IMR-90 (cell line): ENCODE results near the gene CTNNA1. TPM values are rescaled to one million over a fixed set of nuclear protein-coding genes. Genes with fewer than 3 reads are reported as not detected.

Experiments
- ATAC-seq: fragments of 200-7000 bp; cut with Tn5 transposase; 2 replicates; pipeline ENCODE4 v1.9.1; 2020; ENCODE audit warnings: low read depth, mild to moderate bottlenecking, moderate library complexity
- BruUV-seq: library from RNA; stranded (reverse); fragments of 400-500 nt; replicated peaks from 2 replicates; lab custom pipeline; 2021; lab: Mats Ljungman, UMichigan
- CTCF ChIA-PET: fragments of 300-600 bp; formaldehyde crosslinking; extraction: SDS; loops from one replicate; lab custom pipeline; 2021; ENCODE audit warnings: antibody characterized with exemption; lab: Yijun Ruan, JAX
- POLR2A ChIA-PET: fragments of 300-600 bp; sonication (Branson Sonifier 250); formaldehyde crosslinking; loops from one replicate; lab custom pipeline; 2022; ENCODE audit warnings: antibody characterized with exemption; ENCODE audit not compliant: unreplicated experiment; lab: Charles Lee
- DNase-seq: peaks from one replicate; pipeline ENCODE4 v3.0.0; 2013
- H2AFZ ChIP-seq: replicated peaks from 2 replicates; pipeline ENCODE3; 2013; ENCODE audit warnings: low read length, mild to moderate bottlenecking; ENCODE audit not compliant: poor library complexity
- H2AK5ac ChIP-seq: 2 replicates; pipeline ENCODE4 v1.6.1; 2013; ENCODE audit warnings: low read depth, low read length, inconsistent platforms
- H2AK9ac ChIP-seq: replicated peaks from 2 replicates; pipeline ENCODE3; 2013; ENCODE audit warnings: mild to moderate bottlenecking, low read depth, low read length, moderate library complexity; ENCODE audit not compliant: poor library complexity
- H2BK120ac ChIP-seq: 2 replicates; pipeline ENCODE4 v1.6.1; 2013; ENCODE audit warnings: low read depth, low read length, inconsistent platforms
- H2BK15ac ChIP-seq: 3 replicates; pipeline ENCODE4 v1.6.1; 2013; ENCODE audit warnings: low read depth, low read length, inconsistent platforms
- H2BK20ac ChIP-seq: 2 replicates; pipeline ENCODE4 v1.6.1; 2013; ENCODE audit warnings: low read depth, mild to moderate bottlenecking, inconsistent platforms, low read length, moderate library complexity
- H2BK5ac ChIP-seq: 2 replicates; pipeline ENCODE4 v1.6.1; 2013; ENCODE audit warnings: mild to moderate bottlenecking, low read depth, low read length, inconsistent platforms; ENCODE audit not compliant: poor library complexity, severe bottlenecking
- H3K14ac ChIP-seq: replicated peaks from 2 replicates; pipeline ENCODE4 v1.6.1; 2013; ENCODE audit warnings: low read depth, low read length, inconsistent platforms
- H3K18ac ChIP-seq: 2 replicates; pipeline ENCODE4 v1.6.1; 2013; ENCODE audit warnings: low read depth, low read length, control low read depth
- H3K23ac ChIP-seq: 2 replicates; pipeline ENCODE4 v1.6.1; 2013; ENCODE audit warnings: low read depth, low read length, inconsistent platforms
- H3K27ac ChIP-seq: 2 replicates; pipeline ENCODE4 v1.5.1; 2013; ENCODE audit warnings: mild to moderate bottlenecking, control low read depth, low read length; ENCODE audit not compliant: insufficient read depth
- H3K27me3 ChIP-seq: 2 replicates; pipeline ENCODE4 v1.6.1; 2013; ENCODE audit warnings: low read length; ENCODE audit not compliant: control insufficient read depth, insufficient read depth
- H3K36me3 ChIP-seq: 2 replicates; pipeline ENCODE4 v1.6.1; 2013; ENCODE audit warnings: low read length, mixed read lengths; ENCODE audit not compliant: control insufficient read depth, insufficient read depth
- H3K4ac ChIP-seq: 2 replicates; pipeline ENCODE4 v1.6.1; 2013; ENCODE audit warnings: low read depth, low read length, inconsistent platforms
- H3K4me1 ChIP-seq: 2 replicates; pipeline ENCODE4 v1.6.1; 2013; ENCODE audit warnings: low read length, mixed read lengths; ENCODE audit not compliant: control insufficient read depth, insufficient read depth
- H3K4me2 ChIP-seq: 2 replicates; pipeline ENCODE4 v1.6.1; 2013; ENCODE audit warnings: low read depth, mild to moderate bottlenecking, control low read depth, low read length, moderate library complexity
- H3K4me3 ChIP-seq: 2 replicates; pipeline ENCODE4 v1.5.1; 2013; ENCODE audit warnings: low read depth, mild to moderate bottlenecking, control low read depth, low read length, moderate library complexity; ENCODE audit not compliant: insufficient read depth
- H3K56ac ChIP-seq: 2 replicates; pipeline ENCODE4 v1.6.1; 2013; ENCODE audit warnings: low read length, inconsistent platforms; ENCODE audit not compliant: insufficient read depth; ENCODE audit errors: extremely low read depth
- H3K79me1 ChIP-seq, 2 experiments: 2 replicates each; pipeline ENCODE4 v1.6.1; 2013; ENCODE audit warnings: low read length in 2 of 2, inconsistent platforms in 1 of 2, low read depth in 1 of 2
- H3K9ac ChIP-seq: 2 replicates; pipeline ENCODE4 v1.6.1; 2013; ENCODE audit warnings: low read depth, low read length, control low read depth
- H3K9me1 ChIP-seq: 2 replicates; pipeline ENCODE4 v1.6.1; 2013; ENCODE audit warnings: low read length, inconsistent platforms; ENCODE audit not compliant: insufficient read depth
- H3K9me3 ChIP-seq: 2 replicates; pipeline ENCODE4 v1.6.1; 2013; ENCODE audit warnings: low read length; ENCODE audit not compliant: control insufficient read depth, insufficient read depth
- H4K20me1 ChIP-seq: 2 replicates; pipeline ENCODE4 v1.6.1; 2013; ENCODE audit warnings: low read length, inconsistent platforms; ENCODE audit not compliant: insufficient read depth
- H4K5ac ChIP-seq: 2 replicates; pipeline ENCODE4 v1.6.1; 2013; ENCODE audit warnings: mild to moderate bottlenecking, low read depth, low read length, control low read depth
- H4K8ac ChIP-seq, 2 experiments: 2 replicates each; pipeline ENCODE4 v1.6.1; 2013; ENCODE audit warnings: low read depth in 2 of 2, low read length in 2 of 2, control low read depth in 1 of 2, inconsistent platforms in 1 of 2
- H4K91ac ChIP-seq: 2 replicates; pipeline ENCODE4 v1.6.1; 2013; ENCODE audit warnings: low read depth, low read length, inconsistent platforms; ENCODE audit not compliant: insufficient read depth
- BHLHE40 ChIP-seq: fragments of 150-350 bp; IDR thresholded peaks from 2 replicates; pipeline ENCODE4 v1.6.1; 2016; ENCODE audit warnings: mild to moderate bottlenecking, low read depth, low read length
- CEBPB ChIP-seq: IDR thresholded peaks from 2 replicates; pipeline ENCODE4 v1.6.1; 2012; ENCODE audit warnings: low read depth, low read length, improper control_type of control experiment
- CHD1 ChIP-seq: IDR thresholded peaks from 2 replicates; pipeline ENCODE4 v1.6.1; 2012; ENCODE audit warnings: low read depth, low read length, improper control_type of control experiment
- FOS ChIP-seq: fragments of 150-350 bp; IDR thresholded peaks from 2 replicates; pipeline ENCODE4 v1.6.1; 2016; ENCODE audit warnings: low read depth, low read length
- MAFK ChIP-seq: IDR thresholded peaks from 2 replicates; pipeline ENCODE4 v1.6.1; 2012; ENCODE audit warnings: low read depth, low read length, improper control_type of control experiment
- MAZ ChIP-seq: IDR thresholded peaks from 2 replicates; pipeline ENCODE4 v1.6.1; 2012; ENCODE audit warnings: low read depth, mild to moderate bottlenecking, low read length, improper control_type of control experiment, moderate library complexity, borderline replicate concordance
- MXI1 ChIP-seq: IDR thresholded peaks from 2 replicates; pipeline ENCODE4 v1.6.1; 2012; ENCODE audit warnings: low read depth, mild to moderate bottlenecking, low read length, moderate library complexity, borderline replicate concordance
- NFE2L2 ChIP-seq: fragments of 150-350 bp; IDR thresholded peaks from 2 replicates; pipeline ENCODE4 v1.6.1; 2016; ENCODE audit warnings: low read depth, mild to moderate bottlenecking, low read length
- RAD21 ChIP-seq: IDR thresholded peaks from 2 replicates; pipeline ENCODE4 v1.6.1; 2012; ENCODE audit warnings: low read length, improper control_type of control experiment
- RCOR1 ChIP-seq: IDR thresholded peaks from 2 replicates; pipeline ENCODE4 v1.6.1; 2012; ENCODE audit warnings: mild to moderate bottlenecking, low read length, improper control_type of control experiment; ENCODE audit not compliant: insufficient replicate concordance
- RFX5 ChIP-seq: IDR thresholded peaks from 2 replicates; pipeline ENCODE4 v1.8.0; 2012; ENCODE audit warnings: low read depth, mild to moderate bottlenecking, low read length, moderate library complexity
- SMC3 ChIP-seq: fragments of 150-350 bp; IDR thresholded peaks from 2 replicates; pipeline ENCODE4 v1.6.1; 2016; ENCODE audit warnings: low read depth, mild to moderate bottlenecking, antibody characterized with exemption, low read length, moderate library complexity
- WGBS, 2 experiments: methylation state at CpG; one replicate each; pipeline versions ENCODE4 v1.1.5 to v1.1.7; 2013; ENCODE audit warnings: missing lambda C conversion rate in 2 of 2; ENCODE audit not compliant: insufficient read length in 1 of 2; ENCODE audit errors: extremely low coverage in 2 of 2; 5-methylcytosine and 5-hydroxymethylcytosine counted together
- dilution Hi-C: fragments of 300-500 bp; cut with HindIII; formaldehyde crosslinking; loops from one replicate; pipeline ENCODE4 v1.14.3; 2018; ENCODE audit warnings: low sequenced_read_pairs; ENCODE audit not compliant: unreplicated experiment
- in situ Hi-C: fragments of 300-500 bp; cut with MboI; formaldehyde crosslinking; loops from 3 replicates; pipeline ENCODE4 v1.14.3; 2019; ENCODE audit warnings: low sequenced_read_pairs, inconsistent platforms, mixed read lengths
- intact Hi-C: fragments of 100-400 bp; cut with micrococcal nuclease; formaldehyde crosslinking; loops from 2 replicates; pipeline ENCODE4 v1.10.0; 2022
- polyA plus RNA-seq, 3 experiments: library from polyadenylated mRNA; depleted of rRNA; stranded (reverse); fragments of >200 nt; gene quantifications; 2 replicates each; pipeline ENCODE4 v1.2.3, GENCODE V29; 2012; ENCODE audit warnings: low replicate concordance in 1 of 3
- total RNA-seq: library from RNA; depleted of rRNA; stranded (reverse); fragments of >200 nt; gene quantifications from 2 replicates; pipeline ENCODE4 v1.2.3, GENCODE V29; 2012
- TF ChIP-seq, protein P1 (sequence below): fragments of 150-350 bp; IDR thresholded peaks from 2 replicates; pipeline ENCODE4 v1.6.1; 2016; ENCODE audit warnings: low read depth, mild to moderate bottlenecking, low read length, moderate library complexity, borderline replicate concordance
- TF ChIP-seq, protein P2 (sequence below): fragments of 150-350 bp; IDR thresholded peaks from 2 replicates; pipeline ENCODE4 v1.6.1; 2017; ENCODE audit warnings: mild to moderate bottlenecking, antibody characterized with exemption, low read length, low read depth

CTNNA1 gene
- total and polyA plus RNA-seq, 2 of the 4 experiments (the other 2 are of a cell fraction), result 220 to 471 TPM

DNA sequence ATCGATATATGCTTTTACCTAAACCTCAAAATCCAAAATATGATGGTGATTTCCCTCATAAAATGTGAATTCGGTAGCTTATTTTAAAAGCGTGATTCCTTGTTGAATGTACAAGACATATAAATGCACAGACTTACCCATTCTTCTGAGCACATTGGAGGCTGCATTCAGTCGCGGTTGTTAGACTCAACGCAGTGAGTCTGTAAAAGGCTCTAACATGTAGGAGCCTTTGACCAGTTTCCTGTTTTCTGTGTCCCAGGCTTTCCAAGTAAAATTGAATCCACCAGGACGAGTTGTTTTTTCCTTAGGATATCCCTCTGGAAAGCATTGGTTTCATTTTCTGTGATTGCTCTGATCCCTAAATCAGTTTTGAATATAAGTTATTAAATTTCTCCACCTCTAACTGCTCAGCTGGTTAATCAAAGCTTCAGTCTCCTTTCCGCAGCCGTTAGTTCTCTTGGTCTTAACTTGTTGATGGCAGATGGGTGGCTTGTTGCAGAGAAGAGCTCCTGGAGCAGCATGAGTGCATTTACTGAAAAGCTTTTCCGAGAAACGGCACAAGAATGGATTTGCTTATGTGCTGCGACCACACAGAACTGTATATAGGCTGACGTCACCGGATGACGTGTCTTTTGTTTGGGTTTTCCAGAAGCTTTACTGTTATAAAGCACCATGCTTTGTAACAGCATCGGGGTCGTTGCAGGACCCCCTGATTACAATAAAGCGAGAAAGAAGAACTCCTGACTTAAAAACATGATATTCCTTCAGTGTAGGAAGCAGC, 121.7 kb downstream of the CTNNA1 start, which contains the start of gene LRRTM2:
Gene LRRTM2 (minus strand): TSS at position 565 of the 781 bp plus-strand sequence. CDS start 424 bp downstream, at position 141.
- peaks cover 24% of the 10 kb centered on the region for H3K9me1 ChIP-seq
- in situ Hi-C loops (no loop called here), dilution Hi-C loops (no loop called here), intact Hi-C loops (no loop called here)
- no peak within 1 kb of the TSS for H2AK9ac ChIP-seq
- peaks cover 48 to 80% of the 10 kb centered on the region in 2 experiments for H3K79me1 ChIP-seq
- H4K8ac ChIP-seq, result peak within 1 kb of the TSS in 1 of 2 experiments; percentile 18; a peak in 1 of 4 replicates
- no peak within 1 kb of the TSS; the same call in 1 of the 2 replicates for H2AK5ac ChIP-seq
- 0% methylated on average over 6 of the region's 18 CpGs; no CpG with 5 or more reads in 1 of the 2 experiments for WGBS, 2 experiments
- ATAC-seq (peak; percentile 73), DNase-seq (peak; percentile 98)
- no peaks in the 10 kb centered on the region for H3K27me3 ChIP-seq
- no peak within 1 kb of the TSS for H2BK15ac ChIP-seq
- H3K23ac ChIP-seq, result peak within 1 kb of the TSS; percentile 50
- peak within 1 kb of the TSS; percentile 28 for H3K4me3 ChIP-seq
- H2BK120ac ChIP-seq, result peak within 1 kb of the TSS; percentile 2; the same call in 1 of the 2 replicates
- H3K18ac ChIP-seq, result peak within 1 kb of the TSS; percentile 36; the same call in 1 of the 2 replicates
- no peaks in the 10 kb centered on the region for H3K9me3 ChIP-seq
- peak within 1 kb of the TSS; percentile 65; the same call in 1 of the 2 replicates for H3K27ac ChIP-seq
- peaks cover 87% of the 10 kb centered on the region for H4K20me1 ChIP-seq
- H2AFZ ChIP-seq, result no peak within 1 kb of the TSS
- H4K5ac ChIP-seq, result peak within 1 kb of the TSS; percentile 8; the same call in 1 of the 2 replicates
- H2BK20ac ChIP-seq, result no peak within 1 kb of the TSS
- ChIA-PET POLR2A (interaction anchor here (0.6 to 0.7 kb wide), 2 partner anchors 240 to 419 kb away, joined by 3 to 4 read pairs; no protein-coding TSS in a partner anchor), CTCF (no interaction called here)
- H3K4me1 ChIP-seq, result peaks cover 24% of the 10 kb centered on the region
- H3K14ac ChIP-seq, result peak within 1 kb of the TSS; percentile 42
- H4K91ac ChIP-seq, result no peak within 1 kb of the TSS
- 0 out of 2 replicates have a peak within 1 kb of the TSS, but pooled peaks have one; percentile 12 for H3K4ac ChIP-seq
- H3K36me3 ChIP-seq, result peaks cover 3% of the 10 kb centered on the region; the same call in 1 of the 2 replicates
- H3K9ac ChIP-seq, result peak within 1 kb of the TSS; percentile 72
- peak within 1 kb of the TSS; percentile 61 for H2BK5ac ChIP-seq
- peak within 1 kb of the TSS; percentile 92 for H3K4me2 ChIP-seq
- no TSS peak for BruUV-seq
- H3K56ac ChIP-seq, result peak within 1 kb of the TSS; percentile 49
- TF ChIP-seq FOS, result peak; percentile 60
- no peak for TF ChIP-seq MAZ
- no peak for TF ChIP-seq CEBPB
- TF ChIP-seq BHLHE40, result peak; percentile 18; the same call in 1 of the 2 replicates
- TF ChIP-seq RCOR1, result no peak
- no peak for TF ChIP-seq MAFK
- no peak for TF ChIP-seq CHD1
- TF ChIP-seq NFE2L2, result no peak
- 0 out of 2 replicates have a peak, but pooled peaks have one; percentile 10 for TF ChIP-seq SMC3
- TF ChIP-seq, protein P1, sequence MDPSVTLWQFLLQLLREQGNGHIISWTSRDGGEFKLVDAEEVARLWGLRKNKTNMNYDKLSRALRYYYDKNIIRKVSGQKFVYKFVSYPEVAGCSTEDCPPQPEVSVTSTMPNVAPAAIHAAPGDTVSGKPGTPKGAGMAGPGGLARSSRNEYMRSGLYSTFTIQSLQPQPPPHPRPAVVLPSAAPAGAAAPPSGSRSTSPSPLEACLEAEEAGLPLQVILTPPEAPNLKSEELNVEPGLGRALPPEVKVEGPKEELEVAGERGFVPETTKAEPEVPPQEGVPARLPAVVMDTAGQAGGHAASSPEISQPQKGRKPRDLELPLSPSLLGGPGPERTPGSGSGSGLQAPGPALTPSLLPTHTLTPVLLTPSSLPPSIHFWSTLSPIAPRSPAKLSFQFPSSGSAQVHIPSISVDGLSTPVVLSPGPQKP, result no peak
- TF ChIP-seq RFX5, result no peak
- peak; percentile 5; the same call in 1 of the 2 replicates for TF ChIP-seq RAD21
- TF ChIP-seq, protein P2, sequence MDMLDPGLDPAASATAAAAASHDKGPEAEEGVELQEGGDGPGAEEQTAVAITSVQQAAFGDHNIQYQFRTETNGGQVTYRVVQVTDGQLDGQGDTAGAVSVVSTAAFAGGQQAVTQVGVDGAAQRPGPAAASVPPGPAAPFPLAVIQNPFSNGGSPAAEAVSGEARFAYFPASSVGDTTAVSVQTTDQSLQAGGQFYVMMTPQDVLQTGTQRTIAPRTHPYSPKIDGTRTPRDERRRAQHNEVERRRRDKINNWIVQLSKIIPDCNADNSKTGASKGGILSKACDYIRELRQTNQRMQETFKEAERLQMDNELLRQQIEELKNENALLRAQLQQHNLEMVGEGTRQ, result no peak
- TF ChIP-seq MXI1, result peak; percentile 61; the same call in 1 of the 2 replicates
